Endothelial cell of umbilical vein (primary cell): ENCODE measurements around the gene SMIM41.

Source experiments
- CTCF ChIP-seq, 2 donors: IDR thresholded peaks; 1 replicate in 1 of 2; 2 replicates in 1 of 2; pipeline ENCODE4 v1.5.1; 2011; ENCODE audit warnings: low read length in 2 of 2, mild to moderate bottlenecking in 2 of 2, moderate library complexity in 2 of 2, control low read depth in 1 of 2, inconsistent platforms in 1 of 2, low read depth in 1 of 2; ENCODE audit not compliant: insufficient read depth in 1 of 2; ENCODE audit errors: extremely low read depth in 1 of 2
- EZH2 ChIP-seq: IDR thresholded peaks from 2 replicates; pipeline ENCODE4 v1.6.1; 2012; ENCODE audit warnings: borderline replicate concordance, low read depth, mild to moderate bottlenecking, moderate library complexity, low read length, inconsistent platforms; ENCODE audit not compliant: severe bottlenecking
- FOS ChIP-seq: IDR thresholded peaks from 2 replicates; pipeline ENCODE4 v1.6.1; 2011; ENCODE audit warnings: mild to moderate bottlenecking, low read length, moderate library complexity, borderline replicate concordance; ENCODE audit not compliant: insufficient read depth
- JUN ChIP-seq: IDR thresholded peaks from 2 replicates; pipeline ENCODE4 v1.6.1; 2011; ENCODE audit warnings: borderline replicate concordance, low read depth; ENCODE audit not compliant: insufficient read length, insufficient read depth
- POLR2A ChIP-seq: IDR thresholded peaks from 2 replicates; pipeline ENCODE4 v1.6.1; 2012; ENCODE audit warnings: low read depth, mild to moderate bottlenecking, control low read depth, low read length
- POLR2AphosphoS5 ChIP-seq: IDR thresholded peaks from 2 replicates; pipeline ENCODE4 v1.6.1; 2012; ENCODE audit warnings: low read depth, mild to moderate bottlenecking, control low read depth, low read length, moderate library complexity; ENCODE audit not compliant: insufficient read depth
- TF ChIP-seq, protein P1 (sequence below): IDR thresholded peaks from 2 replicates; pipeline ENCODE4 v1.6.1; 2011; ENCODE audit not compliant: insufficient read depth, insufficient read length

- TF ChIP-seq POLR2AphosphoS5 = peak; percentile 78
- TF ChIP-seq, protein P1, sequence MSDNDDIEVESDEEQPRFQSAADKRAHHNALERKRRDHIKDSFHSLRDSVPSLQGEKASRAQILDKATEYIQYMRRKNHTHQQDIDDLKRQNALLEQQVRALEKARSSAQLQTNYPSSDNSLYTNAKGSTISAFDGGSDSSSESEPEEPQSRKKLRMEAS = no peak
- no peak for TF ChIP-seq EZH2
- no peak for TF ChIP-seq CTCF (IDR thresholded peaks at IDR 0.05; ENCODE audit: extremely low read depth in 1 of 2, insufficient read depth in 1 of 2, low read depth in 1 of 2, low read length in 2 of 2)
- TF ChIP-seq POLR2A = no peak
- TF ChIP-seq JUN = no peak
- TF ChIP-seq FOS = no peak
Observed at GRCh38 chr12:52036587-52037171, 42.8 kb upstream of the SMIM41 start.
